Measurements from ENCODE around the gene GOLIM4.

- TF ChIP-seq, protein P1, sequence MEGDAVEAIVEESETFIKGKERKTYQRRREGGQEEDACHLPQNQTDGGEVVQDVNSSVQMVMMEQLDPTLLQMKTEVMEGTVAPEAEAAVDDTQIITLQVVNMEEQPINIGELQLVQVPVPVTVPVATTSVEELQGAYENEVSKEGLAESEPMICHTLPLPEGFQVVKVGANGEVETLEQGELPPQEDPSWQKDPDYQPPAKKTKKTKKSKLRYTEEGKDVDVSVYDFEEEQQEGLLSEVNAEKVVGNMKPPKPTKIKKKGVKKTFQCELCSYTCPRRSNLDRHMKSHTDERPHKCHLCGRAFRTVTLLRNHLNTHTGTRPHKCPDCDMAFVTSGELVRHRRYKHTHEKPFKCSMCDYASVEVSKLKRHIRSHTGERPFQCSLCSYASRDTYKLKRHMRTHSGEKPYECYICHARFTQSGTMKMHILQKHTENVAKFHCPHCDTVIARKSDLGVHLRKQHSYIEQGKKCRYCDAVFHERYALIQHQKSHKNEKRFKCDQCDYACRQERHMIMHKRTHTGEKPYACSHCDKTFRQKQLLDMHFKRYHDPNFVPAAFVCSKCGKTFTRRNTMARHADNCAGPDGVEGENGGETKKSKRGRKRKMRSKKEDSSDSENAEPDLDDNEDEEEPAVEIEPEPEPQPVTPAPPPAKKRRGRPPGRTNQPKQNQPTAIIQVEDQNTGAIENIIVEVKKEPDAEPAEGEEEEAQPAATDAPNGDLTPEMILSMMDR (IDR thresholded peaks at IDR 0.05; ENCODE audit: low read depth, low read length): no peak
- TF ChIP-seq EZH2phosphoT487 (IDR thresholded peaks at IDR 0.05; ENCODE audit: low read depth): no peak
Measured at GRCh38 chr3:167996514-167996913, 99.2 kb downstream of the GOLIM4 start.
